K562 (cell line): ENCODE measurements around the gene EP300. TPM values are rescaled to one million over a fixed set of nuclear protein-coding genes. Genes with fewer than 3 reads are reported as not detected.

ENCODE experiments used
- ATAC-seq: fragments of 200-7000 bp; cut with Tn5 transposase; 3 replicates; pipeline ENCODE4 v1.9.1; 2020; ENCODE audit warnings: moderate library complexity
- BruUV-seq: library from RNA; stranded (reverse); fragments of 400-500 nt; replicated peaks from 2 replicates; lab custom pipeline; 2021; lab: Mats Ljungman, UMichigan
- CTCF ChIA-PET: fragments of 300-600 bp; formaldehyde crosslinking; extraction: SDS; loops from one replicate; lab custom pipeline; 2021; ENCODE audit warnings: low intra/inter-chr PET ratio; lab: Yijun Ruan, JAX
- POLR2A ChIA-PET: fragments of 300-600, 350-650 bp; sonication (Branson Sonifier 250); formaldehyde crosslinking; extraction: SDS; loops from one replicate; lab custom pipeline; 2021; ENCODE audit warnings: antibody characterized with exemption, inconsistent platforms; lab: Yijun Ruan, JAX
- DNase-seq, 4 experiments: peaks; one replicate each; pipeline versions ENCODE4 v3.0.0 to v3.0.0-alpha.2; 2011 to 2018; ENCODE audit warnings: low spot score in 3 of 4, mixed read lengths in 3 of 4; ENCODE audit errors: extremely low read depth in 1 of 4
- FAIRE-seq: peaks from 2 replicates; lab custom pipeline; 2011; peaks lifted over from hg19 to GRCh38; lab: Jason Lieb, UNC
- H2AFZ ChIP-seq: 2 replicates; pipeline ENCODE4 v1.6.0; 2011; ENCODE audit warnings: low read depth, low read length, control low read depth, inconsistent platforms
- H3K27ac ChIP-seq: fragments of 200-600 bp; 3 replicates; pipeline ENCODE4 v1.8.0; 2011; ENCODE audit warnings: low read depth, mild to moderate bottlenecking, control low read depth, inconsistent platforms, low read length, moderate library complexity, mixed read lengths; ENCODE audit errors: extremely low read depth
- H3K27me3 ChIP-seq, 2 experiments: fragments of 300-600 bp in 1 of 2; 2 replicates in 1 of 2; 3 replicates in 1 of 2; pipeline versions ENCODE4 v1.6.0 to v1.8.0; 2011; ENCODE audit warnings: inconsistent platforms in 2 of 2, low read length in 2 of 2, mild to moderate bottlenecking in 1 of 2, mixed read lengths in 1 of 2, moderate library complexity in 1 of 2; ENCODE audit not compliant: control insufficient read depth in 2 of 2, insufficient read depth in 2 of 2
- H3K36me3 ChIP-seq: fragments of 300-600 bp; 3 replicates; pipeline ENCODE4 v1.8.0; 2011; ENCODE audit warnings: mild to moderate bottlenecking, low read length, inconsistent platforms; ENCODE audit not compliant: control insufficient read depth, insufficient read depth
- H3K4me1 ChIP-seq, 2 experiments: fragments of 200-600 bp in 1 of 2; replicated peaks in 1 of 2; 2 replicates in 1 of 2; 3 replicates in 1 of 2; pipeline versions ENCODE4 v1.5.1 to v1.8.0; 2011; ENCODE audit warnings: inconsistent platforms in 2 of 2, low read length in 2 of 2, mild to moderate bottlenecking in 1 of 2, mixed read lengths in 1 of 2, moderate library complexity in 1 of 2; ENCODE audit not compliant: control insufficient read depth in 2 of 2, insufficient read depth in 2 of 2
- H3K4me2 ChIP-seq: 2 replicates; pipeline ENCODE4 v1.6.1; 2011; ENCODE audit warnings: low read length, control low read depth, inconsistent platforms, mixed read lengths; ENCODE audit not compliant: insufficient read depth
- H3K4me3 ChIP-seq: fragments of 200-600 bp; sonication (generic), shearing (Covaris generic); 2 replicates; pipeline ENCODE4 v1.5.1; 2016; ENCODE audit warnings: control low read depth, inconsistent platforms
- H3K79me2 ChIP-seq: fragments of 200-600 bp; 3 replicates; pipeline ENCODE4 v1.8.0; 2011; ENCODE audit warnings: low read length, inconsistent platforms; ENCODE audit not compliant: control insufficient read depth, insufficient read depth
- H3K9ac ChIP-seq, 2 experiments: 2 replicates each; pipeline versions ENCODE4 v1.6.0 to v1.6.1; 2011; ENCODE audit warnings: low read depth in 2 of 2, low read length in 2 of 2, control low read depth in 1 of 2, inconsistent platforms in 1 of 2, mild to moderate bottlenecking in 1 of 2, mixed read lengths in 1 of 2; ENCODE audit not compliant: insufficient read depth in 1 of 2
- H3K9me1 ChIP-seq: one replicate; pipeline ENCODE4 v1.6.0; 2011; ENCODE audit warnings: inconsistent platforms, mild to moderate bottlenecking, low read length, moderate library complexity; ENCODE audit not compliant: control insufficient read depth, insufficient read depth
- H3K9me3 ChIP-seq: replicated peaks from 2 replicates; pipeline ENCODE4 v1.5.1; 2011; ENCODE audit warnings: low read depth, low read length, inconsistent platforms; ENCODE audit not compliant: control insufficient read depth, insufficient read depth
- H4K20me1 ChIP-seq: replicated peaks from 2 replicates; pipeline ENCODE4 v1.6.1; 2011; ENCODE audit warnings: low read length, inconsistent platforms, mixed read lengths; ENCODE audit not compliant: control insufficient read depth, insufficient read depth
- ARID1B ChIP-seq: fragments of 450-650 bp; IDR thresholded peaks from 2 replicates; pipeline ENCODE4 v1.6.1; 2016; ENCODE audit warnings: antibody characterized with exemption, mild to moderate bottlenecking, inconsistent platforms
- CBX2 ChIP-seq: fragments of 200-600 bp; sonication (generic); IDR thresholded peaks from one replicate; pipeline ENCODE4 v1.6.1; 2012; ENCODE audit warnings: mild to moderate bottlenecking, low read length, inconsistent platforms; ENCODE audit not compliant: insufficient read depth, poor library complexity, severe bottlenecking
- CXXC5 ChIP-seq: fragments of 250-450 bp; sonication (Bioruptor Pico); IDR thresholded peaks from 2 replicates; pipeline ENCODE4 v1.8.0; 2022; ENCODE audit warnings: inconsistent platforms, mild to moderate bottlenecking, moderate library complexity
- HDAC2 ChIP-seq: fragments of 450-650 bp; IDR thresholded peaks from 2 replicates; pipeline ENCODE4 v1.6.1; 2016; ENCODE audit warnings: mild to moderate bottlenecking
- MXI1 ChIP-seq: IDR thresholded peaks from 2 replicates; pipeline ENCODE4 v1.6.1; 2011; ENCODE audit warnings: low read depth, mild to moderate bottlenecking, improper control_type of control experiment, low read length
- NCOA4 ChIP-seq: fragments of 450-650 bp; IDR thresholded peaks from 2 replicates; pipeline ENCODE4 v1.6.1; 2018; ENCODE audit warnings: mild to moderate bottlenecking; ENCODE audit not compliant: partially characterized antibody
- SRSF9 ChIP-seq: fragments of 200-400 bp; formaldehyde crosslinking; IDR thresholded peaks from 2 replicates; pipeline ENCODE4 v1.6.1; 2017; ENCODE audit warnings: low read depth, low read length, borderline replicate concordance
- U2AF1 ChIP-seq: fragments of 200-400 bp; formaldehyde crosslinking; optimal IDR thresholded peaks from 2 replicates; pipeline ENCODE3; 2017; ENCODE audit warnings: mild to moderate bottlenecking, low read depth, low read length, moderate library complexity
- ZNF311 ChIP-seq: fragments of 250-450 bp; sonication (Bioruptor Pico); IDR thresholded peaks from 2 replicates; pipeline ENCODE4 v1.4.0; 2020; ENCODE audit warnings: mild to moderate bottlenecking, moderate library complexity
- WGBS: fragments of 100-300 bp; shearing (Covaris generic); methylation state at CpG from one replicate; pipeline ENCODE4 v1.1.6; 2016; ENCODE audit warnings: low coverage, mixed read lengths; ENCODE audit not compliant: insufficient coverage; ENCODE audit errors: missing lambda C conversion rate; 5-methylcytosine and 5-hydroxymethylcytosine counted together
- in situ Hi-C: fragments of 300-500 bp; cut with MboI; formaldehyde crosslinking; loops from 4 replicates; pipeline ENCODE4 v1.15.0; 2018; ENCODE audit warnings: inconsistent platforms, mixed read lengths
- intact Hi-C: fragments of 100-400 bp; cut with micrococcal nuclease; formaldehyde crosslinking; loops from 2 replicates; pipeline ENCODE4 v1.14.2; 2022
- polyA plus RNA-seq, 8 experiments: library from polyadenylated mRNA; depleted of rRNA in 4 of 8; stranded (reverse) in 5 of 8; unstranded in 3 of 8; fragments of >200 nt; fragmentation: Nextera tagmentation in 2 of 8; fragmentation: Illumina TruSeq in 1 of 8; extraction: Ambion mirVana in 2 of 8; extraction: Trizol in 1 of 8; gene quantifications; 2 replicates each; pipeline versions ENCODE4 v1.2.1 to v1.2.3, GENCODE V29; 2011 to 2014; ENCODE audit warnings: inconsistent platforms in 1 of 8, missing spikeins in 1 of 8
- total RNA-seq, 7 experiments: library from RNA; depleted of rRNA in 6 of 7; stranded (reverse); fragments of >200 nt in 6 of 7; fragmentation: Illumina TruSeq in 2 of 7; extraction: Trizol in 2 of 7; gene quantifications; 2 replicates each; pipeline versions ENCODE4 v1.2.1 to v1.2.3, GENCODE V29; 2011 to 2021; ENCODE audit warnings: low replicate concordance in 1 of 7

The EP300 gene
- total and polyA plus RNA-seq, 9 of the 15 experiments (the other 6 are each of a cell fraction or from before 2014, with no cell fraction given): 2.2 to 28.6 (median 10.9) TPM

DNA sequence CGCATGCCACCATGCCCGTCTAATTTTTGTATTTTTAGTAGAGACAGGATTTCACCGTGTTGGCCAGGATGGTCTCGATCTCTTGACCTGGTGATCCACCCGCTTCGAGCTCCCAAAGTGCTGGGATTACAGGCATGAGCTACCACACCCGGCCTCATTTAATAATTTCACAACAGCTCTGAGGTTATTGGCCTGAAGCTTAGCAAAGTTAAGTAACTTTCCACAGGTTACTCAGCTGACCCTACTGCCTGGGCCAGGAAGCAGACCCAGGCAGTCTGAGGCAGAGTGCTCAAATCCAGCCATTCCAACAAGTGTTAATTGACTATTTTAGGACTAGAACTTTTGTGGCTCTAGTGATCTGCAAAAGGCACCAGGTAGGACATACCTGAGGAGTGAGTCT lies 60.5 kb downstream of the EP300 start:
- no peak overlapping the region for H3K4me3 ChIP-seq
- no peaks in the 10 kb centered on the region for H3K4me1 ChIP-seq
- H2AFZ ChIP-seq: no peak overlapping the region
- ChIA-PET CTCF (no interaction called here), POLR2A (interaction anchor here (0.6 kb wide), 2 partner anchors 10 to 674 kb away, joined by 3 read pairs; no protein-coding TSS in a partner anchor)
- H3K4me2 ChIP-seq: no peak overlapping the region
- H3K9me1 ChIP-seq: no peaks in the 10 kb centered on the region
- no peak overlapping the region for H3K27ac ChIP-seq
- peaks cover 98% of the 10 kb centered on the region; the same call in 2 of the 3 replicates for H3K36me3 ChIP-seq
- DNase-seq (no peak), FAIRE-seq (no peak), ATAC-seq (no peak)
- intact Hi-C loops: no loop called here
- no peaks in the 10 kb centered on the region for H3K79me2 ChIP-seq
- no TSS peak for BruUV-seq
- in situ Hi-C loops: no loop called here
- no peaks in the 10 kb centered on the region for H4K20me1 ChIP-seq
- 90% methylated on average over 7 of the region's 7 CpGs for WGBS
- no peaks in the 10 kb centered on the region for H3K9me3 ChIP-seq
- H3K27me3 ChIP-seq: no peaks in the 10 kb centered on the region
- no peak overlapping the region for H3K9ac ChIP-seq
- TF ChIP-seq CXXC5 (CRISPR knock-in tag) (no peak), CBX2 (no peak), SRSF9 (no peak), ZNF311 (no peak), NCOA4 (no peak), U2AF1 (no peak), ARID1B (no peak), HDAC2 (no peak), MXI1 (no peak)
